HT1080 (cell line): ENCODE data around the gene UTF1. TPM values are rescaled to one million over a fixed set of nuclear protein-coding genes. Genes with fewer than 3 reads are reported as not detected.

Experiments
- DNase-seq: peaks from one replicate; pipeline ENCODE4 v3.0.0-alpha.2; 2015; ENCODE audit warnings: low read depth
- total RNA-seq: library from RNA; depleted of rRNA; stranded (reverse); fragments of >200 nt; shearing (Covaris generic); gene quantifications from 2 replicates; pipeline ENCODE4 v1.2.3, GENCODE V29; 2014

Gene UTF1
- total RNA-seq, 1 experiment from 2014 or later, result not detected

GRCh38 chr10:133243593-133243992 lies 13.6 kb downstream of the UTF1 start:
- no peak for DNase-seq

GRCh38 chr10:133245439-133246235 lies 15.6 kb downstream of the UTF1 start:
- DNase-seq, result no peak

- no peak for DNase-seq
Observed at GRCh38 chr10:133246236-133246626, 16.2 kb downstream of the UTF1 start.

- DNase-seq, result no peak
Observed at GRCh38 chr10:133247681-133248333, 17.8 kb downstream of the UTF1 start.

GRCh38 chr10:133248334-133248715 lies 18.3 kb downstream of the UTF1 start:
- DNase-seq, result no peak

GRCh38 chr10:133249094-133249780 lies 19.2 kb downstream of the UTF1 start:
- DNase-seq, result no peak

GRCh38 chr10:133249975-133250754 lies 20.1 kb downstream of the UTF1 start:
- no peak for DNase-seq

GRCh38 chr10:133251388-133252222 lies 21.6 kb downstream of the UTF1 start:
- no peak for DNase-seq

GRCh38 chr10:133252223-133252552 lies 22.2 kb downstream of the UTF1 start:
- DNase-seq, result no peak

GRCh38 chr10:133253361-133253955 lies 23.4 kb downstream of the UTF1 start:
- DNase-seq, result no peak

GRCh38 chr10:133254421-133255120 lies 24.6 kb downstream of the UTF1 start:
- DNase-seq, result no peak

- DNase-seq, result no peak
Observed at GRCh38 chr10:133255323-133255722, 25.3 kb downstream of the UTF1 start.

- DNase-seq, result no peak
Observed at GRCh38 chr10:133257489-133258065, 27.6 kb downstream of the UTF1 start.

GRCh38 chr10:133258066-133258817 lies 28.2 kb downstream of the UTF1 start:
- peak; percentile 26 for DNase-seq

GRCh38 chr10:133258818-133259601 lies 29.0 kb downstream of the UTF1 start:
- peak; percentile 100 for DNase-seq

- DNase-seq, result no peak
Observed at GRCh38 chr10:133259602-133259989, 29.6 kb downstream of the UTF1 start.

GRCh38 chr10:133260895-133261725 lies 31.1 kb downstream of the UTF1 start:
- peak; percentile 32 for DNase-seq
